COR-L47 (cell line): ENCODE results near the gene BCL2L12.
"Not testable (repeated sequence)": the region's sequence is repeated elsewhere in the genome, so short reads cannot be mapped to it uniquely, and the experiment has no call there.

ENCODE experiments used
- DNase-seq: peaks from one replicate; lab custom pipeline; 2025; lab: John Stamatoyannopoulos, UW

BCL2L12 gene

DNA sequence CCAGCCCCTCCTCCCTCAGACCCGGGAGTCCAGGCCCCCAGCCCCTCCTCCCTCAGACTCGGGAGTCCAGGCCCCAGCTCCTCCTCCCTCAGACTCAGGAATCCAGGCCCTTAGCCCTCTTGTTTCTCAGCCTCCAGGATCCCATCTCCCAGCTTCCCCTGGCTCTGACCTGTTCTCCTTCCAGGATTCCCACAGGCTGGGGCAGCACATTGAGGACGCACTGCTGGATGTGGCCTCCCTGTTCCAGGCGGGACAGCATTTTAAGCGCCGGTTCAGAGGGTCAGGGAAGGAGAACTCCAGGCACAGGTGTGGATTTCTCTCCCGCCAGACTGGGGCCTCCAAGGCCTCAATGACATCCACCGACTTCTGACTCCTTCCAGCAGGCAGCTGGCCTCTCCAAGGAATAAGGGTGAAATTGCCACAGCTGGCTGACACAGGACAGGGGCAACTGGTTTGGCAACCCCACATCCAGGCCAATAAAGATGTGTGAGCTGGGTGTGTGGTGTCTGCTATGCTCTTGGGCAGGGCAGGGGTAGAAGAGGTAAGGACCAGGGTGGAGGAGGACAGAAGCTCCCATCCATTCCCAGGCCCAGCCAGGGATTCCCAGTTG, 47.6 kb downstream of the BCL2L12 start:
- DNase-seq, result no peak

DNA sequence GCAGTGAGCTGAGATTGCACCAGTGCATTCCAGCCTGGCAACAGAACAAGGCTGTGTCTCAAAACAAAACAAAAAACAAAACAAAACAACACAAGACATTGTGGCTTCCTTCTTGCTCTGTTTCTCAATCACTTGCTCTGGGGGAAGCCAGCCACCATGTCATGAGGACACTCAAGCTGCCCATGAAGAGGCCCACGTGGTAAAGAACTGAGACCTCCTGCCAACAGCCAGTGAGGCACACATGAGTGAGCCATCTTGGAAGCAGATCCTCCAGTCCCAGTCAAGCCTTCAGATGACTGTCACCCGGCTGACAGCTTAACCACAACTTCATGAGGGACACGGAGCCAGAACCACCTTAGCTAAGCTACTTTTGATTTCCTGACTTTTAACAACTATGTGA, 50.4 kb downstream of the BCL2L12 start:
- no peak for DNase-seq

DNA sequence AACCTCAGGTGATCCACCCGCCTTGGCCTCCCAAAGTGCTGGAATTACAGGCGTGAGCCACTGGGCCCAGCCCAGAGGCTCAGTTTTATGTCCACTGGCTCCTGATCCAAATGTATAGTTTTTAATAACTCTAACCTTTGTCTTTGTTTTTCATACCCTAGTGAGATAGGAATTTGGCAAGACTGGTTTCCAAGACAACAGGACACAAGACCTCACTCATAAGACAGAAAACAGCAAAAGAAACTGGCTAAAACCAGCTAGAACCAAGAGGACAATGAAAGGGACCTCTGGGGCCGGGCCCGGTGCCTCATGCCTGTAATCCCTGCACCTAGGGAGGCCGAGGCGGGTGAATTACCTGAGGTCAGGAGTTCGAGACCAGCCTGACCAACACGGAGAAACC, 52.8 kb downstream of the BCL2L12 start:
- DNase-seq, result no peak

DNA sequence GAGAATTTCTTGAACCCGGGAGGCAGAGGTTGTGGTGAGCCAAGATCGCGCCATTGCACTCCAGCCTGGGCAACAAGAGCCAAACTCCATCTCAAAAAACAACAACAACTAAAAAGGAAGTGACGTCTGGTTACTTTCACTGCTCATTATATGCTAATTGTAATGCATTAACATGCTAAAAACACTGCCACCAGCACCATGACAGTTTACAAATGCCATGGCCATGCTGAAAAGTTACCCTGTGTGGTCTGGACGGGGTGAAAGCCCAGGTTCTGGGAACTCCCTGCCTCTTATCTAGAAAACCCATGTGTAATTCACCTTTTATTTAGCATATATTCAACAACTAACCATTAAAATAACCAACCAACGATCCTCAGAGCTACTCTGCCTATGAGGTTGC, 53.3 kb downstream of the BCL2L12 start:
- DNase-seq, result no peak

DNA sequence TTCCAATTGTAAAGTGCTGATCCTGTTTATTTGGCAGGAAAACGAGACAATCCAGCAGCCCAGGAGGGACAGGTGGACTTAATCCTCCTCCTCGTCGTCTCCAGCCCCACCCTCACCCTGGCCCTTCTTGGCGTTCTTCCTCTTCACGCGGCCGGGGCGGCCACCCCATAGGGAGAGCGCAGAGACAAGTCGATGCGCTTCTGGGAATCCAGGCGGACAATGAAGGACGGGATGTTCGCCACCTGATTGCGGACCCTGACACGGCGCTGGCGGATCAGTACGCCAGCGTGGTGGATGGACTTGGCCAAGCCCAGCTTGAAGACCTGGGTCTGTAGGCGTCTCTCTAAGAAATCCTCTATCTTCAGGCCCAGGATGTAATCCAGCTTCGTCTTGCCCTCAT, 53.7 kb downstream of the BCL2L12 start:
- not testable (repeated sequence) for DNase-seq
